Ishikawa (cell line): Measurements from ENCODE around the gene ALMS1.

Experiments used
- CEBPB ChIP-seq: IDR thresholded peaks from 2 replicates; pipeline ENCODE4 v1.6.1; 2012
- CREB1 ChIP-seq: IDR thresholded peaks from 2 replicates; pipeline ENCODE4 v1.6.1; 2012; ENCODE audit warnings: low read depth
- EGR1 ChIP-seq: IDR thresholded peaks from 2 replicates; pipeline ENCODE4 v1.6.1; 2012
- EP300 ChIP-seq: IDR thresholded peaks from 2 replicates; pipeline ENCODE4 v1.6.1; 2012; ENCODE audit warnings: borderline replicate concordance
- FOXM1 ChIP-seq: IDR thresholded peaks from 2 replicates; pipeline ENCODE4 v1.6.1; 2012; ENCODE audit warnings: low read depth, borderline replicate concordance
- MAX ChIP-seq: IDR thresholded peaks from 2 replicates; pipeline ENCODE4 v1.6.1; 2012
- RAD21 ChIP-seq: IDR thresholded peaks from 2 replicates; pipeline ENCODE4 v1.6.1; 2012; ENCODE audit warnings: low read depth
- REST ChIP-seq: IDR thresholded peaks from 2 replicates; pipeline ENCODE4 v1.6.1; 2012; ENCODE audit warnings: low read depth, mild to moderate bottlenecking
- TAF1 ChIP-seq: IDR thresholded peaks from 2 replicates; pipeline ENCODE4 v1.6.1; 2012; ENCODE audit warnings: low read depth, mild to moderate bottlenecking
- TCF12 ChIP-seq: IDR thresholded peaks from 2 replicates; pipeline ENCODE4 v1.6.1; 2012; ENCODE audit warnings: low read depth
- TEAD4 ChIP-seq: IDR thresholded peaks from 2 replicates; pipeline ENCODE4 v1.6.1; 2012
- USF1 ChIP-seq: IDR thresholded peaks from 2 replicates; pipeline ENCODE4 v1.6.1; 2012
- YY1 ChIP-seq: IDR thresholded peaks from 2 replicates; pipeline ENCODE4 v1.6.1; 2012; ENCODE audit warnings: low read depth
- ZBTB7A ChIP-seq: IDR thresholded peaks from 2 replicates; pipeline ENCODE4 v1.6.1; 2012; ENCODE audit warnings: low read depth

GRCh38 chr2:73356097-73356496 is 29.5 kb upstream of the ALMS1 start:
- TF ChIP-seq USF1 (no peak), REST (no peak), YY1 (no peak), EP300 (no peak), FOXM1 (no peak), RAD21 (no peak), EGR1 (no peak), MAX (no peak), TCF12 (no peak), CEBPB (no peak), TAF1 (no peak), CREB1 (no peak), TEAD4 (no peak), ZBTB7A (no peak)
